ENCODE results near the gene SCN10A. TPM values are rescaled to one million over a fixed set of nuclear protein-coding genes. Genes with fewer than 3 reads are reported as not detected.

The SCN10A gene
- total RNA-seq, 1 experiment from 2014 or later: not detected

DNA sequence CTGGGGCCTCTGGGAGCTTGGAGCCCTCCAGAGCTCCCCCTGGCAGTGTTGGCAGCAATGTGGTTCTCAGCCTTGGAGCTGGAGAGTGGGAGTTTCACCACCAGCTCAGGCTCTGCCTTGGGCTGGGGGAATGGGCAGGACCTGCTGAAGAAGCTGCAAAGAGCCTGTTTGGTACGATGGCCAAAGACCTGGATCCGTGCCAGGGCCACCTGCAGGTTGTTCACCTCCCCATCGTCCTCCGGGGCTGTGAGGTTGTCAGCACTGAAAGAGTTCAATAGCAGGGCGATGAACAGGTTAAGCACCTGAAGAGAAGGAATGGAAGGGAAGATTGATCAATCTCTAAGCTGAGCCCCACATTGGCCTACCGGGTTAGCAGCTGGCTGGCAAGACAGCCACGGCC lies 89.3 kb downstream of the SCN10A start:
- Mint-ChIP-seq H3K27me3 (ENCODE audit: insufficient read depth, unreplicated experiment) (peaks cover 15% of the 10 kb centered on the region), H3K4me1 (ENCODE audit: insufficient read depth, unreplicated experiment) (peaks cover 8% of the 10 kb centered on the region), H3K4me3 (ENCODE audit: unreplicated experiment) (no peak overlapping the region), H3K9me3 (ENCODE audit: unreplicated experiment) (no peaks in the 10 kb centered on the region), H3K27ac (ENCODE audit: low read depth, unreplicated experiment) (no peak overlapping the region), H3K36me3 (ENCODE audit: insufficient read depth, unreplicated experiment) (no peaks in the 10 kb centered on the region)
- TF ChIP-seq, protein P1, sequence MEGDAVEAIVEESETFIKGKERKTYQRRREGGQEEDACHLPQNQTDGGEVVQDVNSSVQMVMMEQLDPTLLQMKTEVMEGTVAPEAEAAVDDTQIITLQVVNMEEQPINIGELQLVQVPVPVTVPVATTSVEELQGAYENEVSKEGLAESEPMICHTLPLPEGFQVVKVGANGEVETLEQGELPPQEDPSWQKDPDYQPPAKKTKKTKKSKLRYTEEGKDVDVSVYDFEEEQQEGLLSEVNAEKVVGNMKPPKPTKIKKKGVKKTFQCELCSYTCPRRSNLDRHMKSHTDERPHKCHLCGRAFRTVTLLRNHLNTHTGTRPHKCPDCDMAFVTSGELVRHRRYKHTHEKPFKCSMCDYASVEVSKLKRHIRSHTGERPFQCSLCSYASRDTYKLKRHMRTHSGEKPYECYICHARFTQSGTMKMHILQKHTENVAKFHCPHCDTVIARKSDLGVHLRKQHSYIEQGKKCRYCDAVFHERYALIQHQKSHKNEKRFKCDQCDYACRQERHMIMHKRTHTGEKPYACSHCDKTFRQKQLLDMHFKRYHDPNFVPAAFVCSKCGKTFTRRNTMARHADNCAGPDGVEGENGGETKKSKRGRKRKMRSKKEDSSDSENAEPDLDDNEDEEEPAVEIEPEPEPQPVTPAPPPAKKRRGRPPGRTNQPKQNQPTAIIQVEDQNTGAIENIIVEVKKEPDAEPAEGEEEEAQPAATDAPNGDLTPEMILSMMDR (IDR thresholded peaks at IDR 0.05; ENCODE audit: unreplicated experiment): no peak
- POLR2A ChIA-PET: no interaction called here
- CTCF ChIA-PET: interaction anchor here (1.3 kb wide), 1 partner anchor 12 kb away, joined by 4 read pairs; no protein-coding TSS in a partner anchor
- no TSS peak for BruUV-seq (replicated peaks)
- DNase-seq (ENCODE audit: unreplicated experiment): no peak
- intact Hi-C loops (cut with micrococcal nuclease): no loop called here

DNA sequence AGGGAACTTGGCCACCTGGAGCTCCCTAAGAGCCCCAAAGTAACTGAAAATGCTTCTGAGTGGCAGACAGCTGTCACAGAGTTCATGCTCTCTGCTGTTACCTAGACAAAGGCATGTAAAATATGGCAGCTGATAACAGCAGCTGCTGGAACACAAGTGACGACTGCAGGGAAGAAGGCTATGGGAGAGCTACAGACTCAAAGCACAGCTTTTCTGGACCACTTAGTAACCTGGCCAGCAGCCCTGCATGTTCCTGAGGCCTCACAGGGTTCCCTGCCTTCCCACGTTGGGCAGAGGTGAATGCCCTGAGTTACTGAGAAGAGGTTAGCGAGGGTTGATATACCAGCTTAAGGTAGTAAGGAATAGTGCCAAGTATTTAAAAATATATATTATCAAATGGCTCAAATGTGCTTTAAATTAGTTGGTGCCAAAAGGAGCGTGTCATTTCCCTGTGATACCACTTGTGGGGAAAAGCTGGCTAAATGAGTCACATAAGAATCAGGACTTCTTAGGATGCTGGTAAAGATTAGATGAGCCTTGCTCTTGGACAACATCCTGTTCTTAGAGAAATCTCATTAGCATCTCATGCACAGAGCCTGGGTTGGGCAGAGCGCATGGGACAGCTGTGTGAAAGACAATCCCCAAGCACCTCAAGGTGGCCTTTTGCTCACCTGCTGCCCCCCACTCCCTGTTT lies 90.1 kb downstream of the SCN10A start:
- intact Hi-C loops (cut with micrococcal nuclease): no loop called here
- no peak for DNase-seq (ENCODE audit: unreplicated experiment)
- Mint-ChIP-seq H3K4me1 (ENCODE audit: insufficient read depth, unreplicated experiment) (peaks cover 8% of the 10 kb centered on the region), H3K27me3 (ENCODE audit: insufficient read depth, unreplicated experiment) (peaks cover 24% of the 10 kb centered on the region), H3K27ac (ENCODE audit: low read depth, unreplicated experiment) (no peak overlapping the region), H3K36me3 (ENCODE audit: insufficient read depth, unreplicated experiment) (no peaks in the 10 kb centered on the region), H3K9me3 (ENCODE audit: unreplicated experiment) (no peaks in the 10 kb centered on the region), H3K4me3 (ENCODE audit: unreplicated experiment) (no peak overlapping the region)
- CTCF ChIA-PET: interaction anchor here (0.6 to 1.3 kb wide), 3 partner anchors 13 to 235 kb away, joined by 3 to 4 read pairs (median 3); no protein-coding TSS in a partner anchor
- TF ChIP-seq, protein P1 (IDR thresholded peaks at IDR 0.05; ENCODE audit: unreplicated experiment): no peak
- POLR2A ChIA-PET: no interaction called here
- BruUV-seq (replicated peaks): no TSS peak

DNA sequence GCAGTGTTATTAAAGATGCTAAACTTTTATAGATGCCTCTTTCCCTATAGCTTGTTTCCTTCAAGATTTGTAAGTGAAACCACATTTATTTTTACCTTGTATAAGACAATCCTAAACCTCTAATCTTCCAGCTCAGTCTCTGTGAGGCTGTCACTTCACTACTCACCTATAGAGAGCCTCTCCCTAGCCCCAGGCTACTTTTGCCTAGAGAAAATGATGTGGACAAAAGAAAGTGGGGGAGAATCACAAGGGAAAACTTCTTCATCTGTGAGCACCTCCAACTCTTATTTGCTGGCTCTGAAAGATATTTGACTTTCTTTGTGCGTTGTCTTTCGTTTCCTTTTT lies 91.7 kb downstream of the SCN10A start:
- H3K27me3 Mint-ChIP-seq (ENCODE audit: insufficient read depth, unreplicated experiment): peaks cover 25% of the 10 kb centered on the region
- H3K36me3 Mint-ChIP-seq (ENCODE audit: insufficient read depth, unreplicated experiment): no peaks in the 10 kb centered on the region
- H3K4me1 Mint-ChIP-seq (ENCODE audit: insufficient read depth, unreplicated experiment): no peaks in the 10 kb centered on the region
- H3K9me3 Mint-ChIP-seq (ENCODE audit: unreplicated experiment): no peaks in the 10 kb centered on the region
- intact Hi-C loops (cut with micrococcal nuclease): no loop called here
- ChIA-PET CTCF (no interaction called here), POLR2A (no interaction called here)
- no TSS peak for BruUV-seq (replicated peaks)
- H3K27ac Mint-ChIP-seq (ENCODE audit: low read depth, unreplicated experiment): no peak overlapping the region
- peak; percentile 9 for DNase-seq (ENCODE audit: unreplicated experiment)
- TF ChIP-seq, protein P1 (IDR thresholded peaks at IDR 0.05; ENCODE audit: unreplicated experiment): no peak
- no peak overlapping the region for H3K4me3 Mint-ChIP-seq (ENCODE audit: unreplicated experiment)

DNA sequence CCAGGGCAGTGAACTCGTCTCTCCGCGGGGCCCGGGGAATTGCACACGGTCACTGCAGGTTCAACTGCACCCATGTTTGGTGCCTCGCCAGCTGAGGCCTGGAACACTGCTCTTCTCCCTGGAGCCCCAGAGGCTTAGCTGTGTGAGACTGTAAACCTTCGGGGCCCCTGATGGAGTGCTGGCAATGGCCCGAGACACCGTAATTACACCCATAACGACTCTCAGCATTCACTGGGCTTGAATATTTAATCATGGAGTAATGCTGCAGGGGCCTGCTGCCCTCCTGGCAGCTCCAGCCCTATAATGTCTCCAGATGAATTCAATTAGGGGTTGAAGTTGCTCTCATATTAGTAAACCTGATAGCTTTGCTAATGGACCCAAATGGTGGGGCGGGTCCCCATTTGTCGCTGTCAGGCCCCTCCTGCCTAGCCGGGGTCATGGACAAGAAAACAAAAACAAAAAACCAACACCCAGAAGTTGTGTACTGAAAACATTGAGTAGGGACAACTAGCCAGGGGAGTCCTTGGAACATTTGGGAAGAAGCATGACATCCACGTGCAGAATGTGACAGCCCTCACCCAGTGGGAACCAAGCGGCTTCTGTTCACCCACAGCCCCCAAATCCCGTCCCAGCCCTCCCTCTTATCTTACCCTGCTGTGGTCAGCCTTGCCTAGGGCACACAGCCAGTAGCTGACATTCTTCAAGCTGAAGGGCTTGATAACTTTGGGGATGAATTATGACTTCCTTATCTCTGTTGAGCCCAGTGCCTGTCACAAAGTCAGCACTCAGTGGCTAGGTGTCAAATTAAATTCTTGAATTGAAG lies 92.2 kb downstream of the SCN10A start:
- Mint-ChIP-seq H3K4me1 (ENCODE audit: insufficient read depth, unreplicated experiment) (peaks cover 2% of the 10 kb centered on the region), H3K27me3 (ENCODE audit: insufficient read depth, unreplicated experiment) (peaks cover 25% of the 10 kb centered on the region), H3K27ac (ENCODE audit: low read depth, unreplicated experiment) (no peak overlapping the region), H3K36me3 (ENCODE audit: insufficient read depth, unreplicated experiment) (no peaks in the 10 kb centered on the region), H3K9me3 (ENCODE audit: unreplicated experiment) (no peaks in the 10 kb centered on the region), H3K4me3 (ENCODE audit: unreplicated experiment) (no peak overlapping the region)
- ChIA-PET CTCF (interaction anchor here (0.6 to 0.9 kb wide), 2 partner anchors 202 to 204 kb away, joined by 3 to 4 read pairs; no protein-coding TSS in a partner anchor), POLR2A (interaction anchor here (0.5 kb wide), 1 partner anchor 60 kb away, joined by 3 read pairs; no protein-coding TSS in a partner anchor)
- no peak for DNase-seq (ENCODE audit: unreplicated experiment)
- intact Hi-C loops (cut with micrococcal nuclease): no loop called here
- BruUV-seq (replicated peaks): no TSS peak
- TF ChIP-seq, protein P1 (IDR thresholded peaks at IDR 0.05; ENCODE audit: unreplicated experiment): no peak
